ENCODE measurements around the gene FOXL1. TPM values are rescaled to one million over a fixed set of nuclear protein-coding genes. Genes with fewer than 3 reads are reported as not detected.
"Not testable (repeated sequence)": the region's sequence is repeated elsewhere in the genome, so short reads cannot be mapped to it uniquely, and the experiment has no call there.

Gene FOXL1
- total and polyA plus RNA-seq, 9 of the 15 experiments (the other 6 are each of a cell fraction or from before 2014, with no cell fraction given), result not detected

DNA sequence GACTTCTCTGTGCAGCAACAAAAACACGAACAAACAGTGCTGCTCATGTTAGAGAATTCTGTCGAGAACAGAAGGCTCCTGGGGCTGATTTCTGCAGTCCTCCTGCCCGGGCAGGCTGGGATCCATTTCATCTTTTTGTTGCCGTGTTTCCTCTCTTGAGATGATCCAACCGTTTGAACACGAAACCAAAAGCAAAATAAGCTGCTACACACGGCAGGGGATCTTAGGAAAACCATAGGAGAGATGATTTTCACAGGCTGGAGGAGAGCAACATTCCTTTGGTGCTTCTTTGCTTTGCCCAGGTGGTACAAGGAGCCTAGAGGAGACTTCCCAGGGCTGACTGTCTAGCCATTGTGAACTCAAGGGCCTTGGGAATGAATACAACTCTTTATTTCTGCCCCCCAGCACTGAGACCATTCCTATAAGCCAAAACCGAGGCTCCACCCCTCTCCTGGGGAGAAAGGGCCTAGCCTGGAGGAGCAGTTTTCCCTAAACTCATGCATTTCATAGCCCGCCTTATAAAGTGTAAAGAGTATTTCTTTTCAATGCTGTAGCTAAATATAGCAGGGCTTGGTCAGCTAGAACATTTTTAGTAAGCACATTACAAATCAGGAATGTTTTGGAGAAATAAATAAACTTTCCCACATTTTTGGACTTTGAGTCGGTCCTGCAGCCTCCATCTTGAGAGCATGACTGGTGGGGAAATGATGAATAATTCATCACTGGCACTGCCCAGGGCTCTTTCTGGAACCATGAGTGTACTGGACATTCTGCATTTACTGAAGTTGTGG, 7.7 kb downstream of the FOXL1 start:
- Histone ChIP-seq H3K9me1 (ENCODE audit: control insufficient read depth, insufficient read depth, low read length) (peaks cover 3% of the 10 kb centered on the region), H3K4me2 (ENCODE audit: insufficient read depth, low read length) (no peak overlapping the region), H3K79me2 (ENCODE audit: control insufficient read depth, insufficient read depth, low read length) (no peaks in the 10 kb centered on the region), H3K9ac (ENCODE audit: insufficient read depth in 1 of 2, low read depth in 2 of 2, low read length in 2 of 2) (no peak overlapping the region), H3K27ac (ENCODE audit: extremely low read depth, low read depth, low read length) (no peak overlapping the region), H3K27me3 (ENCODE audit: control insufficient read depth in 2 of 2, insufficient read depth in 2 of 2, low read length in 2 of 2) (peaks cover 9 to 13% of the 10 kb centered on the region in 2 experiments; a peak in 3 of 5 replicates), H2AFZ (ENCODE audit: low read depth, low read length) (no peak overlapping the region), H4K20me1 (replicated peaks; ENCODE audit: control insufficient read depth, insufficient read depth, low read length) (0 out of 2 replicates have a peak, but pooled peaks cover 4% of the 10 kb centered on the region), H3K36me3 (ENCODE audit: control insufficient read depth, insufficient read depth, low read length) (no peaks in the 10 kb centered on the region), H3K4me1 (replicated peaks in 1 of 2; ENCODE audit: control insufficient read depth in 2 of 2, insufficient read depth in 2 of 2, low read length in 2 of 2) (no peaks in the 10 kb centered on the region), H3K4me3 (no peak overlapping the region), H3K9me3 (replicated peaks; ENCODE audit: control insufficient read depth, insufficient read depth, low read depth, low read length) (no peaks in the 10 kb centered on the region)
- no TSS peak for BruUV-seq (replicated peaks)
- no peak for DNase-seq (ENCODE audit: extremely low read depth in 1 of 4, low spot score in 3 of 4)
- ChIA-PET POLR2A (no interaction called here), CTCF (ENCODE audit: low intra/inter-chr PET ratio) (no interaction called here)
- 0% methylated on average over 10 of the region's 10 CpGs for WGBS (ENCODE audit: insufficient coverage, low coverage, missing lambda C conversion rate)
- TF ChIP-seq NR3C1 (CRISPR knock-in tag; IDR thresholded peaks at IDR 0.05) (no peak), HLTF (IDR thresholded peaks at IDR 0.05) (no peak)
- ATAC-seq, result no peak
- intact Hi-C loops (cut with micrococcal nuclease), result no loop called here
- in situ Hi-C loops (cut with MboI), result no loop called here
- no peak for FAIRE-seq

DNA sequence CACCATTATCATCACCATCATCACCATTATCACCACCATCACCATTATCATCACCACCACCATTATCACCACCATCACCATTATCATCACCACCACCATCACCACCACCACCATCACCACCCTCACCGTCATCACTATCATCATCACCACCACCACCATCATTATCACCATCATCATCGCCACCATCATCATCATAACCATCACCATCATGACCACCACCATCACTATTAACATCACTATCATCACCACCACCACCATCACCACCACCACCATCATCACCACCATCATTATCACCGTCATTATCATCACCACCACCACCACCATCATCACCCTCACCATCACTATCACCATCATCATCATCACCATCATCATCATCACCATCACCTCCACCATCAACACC, 9.1 kb downstream of the FOXL1 start:
- in situ Hi-C loops (cut with MboI), result no loop called here
- CTCF ChIA-PET (ENCODE audit: low intra/inter-chr PET ratio), result no interaction called here

DNA sequence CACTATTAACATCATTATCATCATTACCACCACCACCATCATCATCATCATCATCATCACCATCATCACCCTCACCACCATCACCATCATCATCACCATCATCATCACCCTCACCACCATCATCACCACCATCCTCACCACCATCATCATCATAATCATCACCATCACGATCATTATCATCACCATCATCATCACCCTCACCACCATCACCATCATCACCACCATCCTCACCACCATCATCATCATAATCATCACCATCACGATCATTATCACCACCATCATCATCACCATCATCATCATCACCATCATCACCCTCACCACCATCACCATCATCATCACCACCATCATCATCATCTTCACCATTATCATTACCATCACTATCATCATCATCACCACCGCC, 9.6 kb downstream of the FOXL1 start:
- H4K20me1 ChIP-seq (replicated peaks; ENCODE audit: control insufficient read depth, insufficient read depth, low read length); ATAC-seq; H3K9me1 ChIP-seq (ENCODE audit: control insufficient read depth, insufficient read depth, low read length); H3K9ac ChIP-seq (ENCODE audit: insufficient read depth in 1 of 2, low read depth in 2 of 2, low read length in 2 of 2); H3K4me1 ChIP-seq (replicated peaks in 1 of 2; ENCODE audit: control insufficient read depth in 2 of 2, insufficient read depth in 2 of 2, low read length in 2 of 2); FAIRE-seq; H3K36me3 ChIP-seq (ENCODE audit: control insufficient read depth, insufficient read depth, low read length); in situ Hi-C loops (cut with MboI); H3K27ac ChIP-seq (ENCODE audit: extremely low read depth, low read depth, low read length); H3K4me2 ChIP-seq (ENCODE audit: insufficient read depth, low read length); H3K4me3 ChIP-seq; POLR2A ChIA-PET; H2AFZ ChIP-seq (ENCODE audit: low read depth, low read length); intact Hi-C loops (cut with micrococcal nuclease); H3K9me3 ChIP-seq (replicated peaks; ENCODE audit: control insufficient read depth, insufficient read depth, low read depth, low read length); CTCF ChIA-PET (ENCODE audit: low intra/inter-chr PET ratio); BruUV-seq (replicated peaks); DNase-seq (ENCODE audit: extremely low read depth in 1 of 4, low spot score in 3 of 4); H3K79me2 ChIP-seq (ENCODE audit: control insufficient read depth, insufficient read depth, low read length): not testable (repeated sequence)
- H3K27me3 ChIP-seq (ENCODE audit: control insufficient read depth in 2 of 2, insufficient read depth in 2 of 2, low read length in 2 of 2), result peaks cover 2 to 19% of the 10 kb centered on the region in 2 experiments; a peak in 3 of 5 replicates
- WGBS (ENCODE audit: insufficient coverage, low coverage, missing lambda C conversion rate), result 0% methylated on average over 3 of the region's 3 CpGs

More for the DNA sequence above, 9.1 kb downstream of the FOXL1 start:
- BruUV-seq (replicated peaks), result no TSS peak
- Histone ChIP-seq H4K20me1 (replicated peaks; ENCODE audit: control insufficient read depth, insufficient read depth, low read length) (0 out of 2 replicates have a peak, but pooled peaks cover 4% of the 10 kb centered on the region), H3K4me1 (replicated peaks in 1 of 2; ENCODE audit: control insufficient read depth in 2 of 2, insufficient read depth in 2 of 2, low read length in 2 of 2) (no peaks in the 10 kb centered on the region), H3K27me3 (ENCODE audit: control insufficient read depth in 2 of 2, insufficient read depth in 2 of 2, low read length in 2 of 2) (peaks cover 4 to 14% of the 10 kb centered on the region in 2 experiments; a peak in 3 of 5 replicates), H3K9me1 (ENCODE audit: control insufficient read depth, insufficient read depth, low read length) (peaks cover 5% of the 10 kb centered on the region), H3K9ac (ENCODE audit: insufficient read depth in 1 of 2, low read depth in 2 of 2, low read length in 2 of 2) (no peak overlapping the region), H3K4me2 (ENCODE audit: insufficient read depth, low read length) (no peak overlapping the region), H3K9me3 (replicated peaks; ENCODE audit: control insufficient read depth, insufficient read depth, low read depth, low read length) (no peaks in the 10 kb centered on the region), H3K79me2 (ENCODE audit: control insufficient read depth, insufficient read depth, low read length) (no peaks in the 10 kb centered on the region), H3K27ac (ENCODE audit: extremely low read depth, low read depth, low read length) (no peak overlapping the region), H3K36me3 (ENCODE audit: control insufficient read depth, insufficient read depth, low read length) (no peaks in the 10 kb centered on the region), H2AFZ (ENCODE audit: low read depth, low read length) (no peak overlapping the region), H3K4me3 (no peak overlapping the region)
- 5% methylated on average over 3 of the region's 3 CpGs for WGBS (ENCODE audit: insufficient coverage, low coverage, missing lambda C conversion rate)
- ATAC-seq (no peak), DNase-seq (ENCODE audit: extremely low read depth in 1 of 4, low spot score in 3 of 4) (no peak), FAIRE-seq (no peak)
- intact Hi-C loops (cut with micrococcal nuclease), result no loop called here
- POLR2A ChIA-PET, result no interaction called here
- TF ChIP-seq ZNF445 (CRISPR knock-in tag; IDR thresholded peaks at IDR 0.05; ENCODE audit: low read depth), result no peak

All from K562 (cell line).